Parathyroid adenoma (tissue), 2 donors: ENCODE results near the gene BIRC6.
"Not testable (repeated sequence)": the region's sequence is repeated elsewhere in the genome, so short reads cannot be mapped to it uniquely, and the experiment has no call there.

Source experiments
- H2AFZ ChIP-seq: fragments of 300-600 bp; sonication (generic); one replicate; pipeline ENCODE4 v1.7.0; 2017; ENCODE audit warnings: antibody characterized with exemption, mild to moderate bottlenecking
- H3K27ac ChIP-seq: fragments of 300-600 bp; sonication (generic); one replicate; pipeline ENCODE4 v1.7.0; 2017
- H3K27me3 ChIP-seq: fragments of 300-600 bp; sonication (generic); one replicate; pipeline ENCODE4 v1.7.0; 2017; ENCODE audit warnings: low read length; ENCODE audit not compliant: control insufficient read depth, insufficient read depth
- H3K36me3 ChIP-seq: fragments of 300-600 bp; sonication (generic); one replicate; pipeline ENCODE4 v1.7.0; 2017; ENCODE audit warnings: low read length; ENCODE audit not compliant: control insufficient read depth, insufficient read depth
- H3K4me1 ChIP-seq: fragments of 300-600 bp; sonication (generic); one replicate; pipeline ENCODE4 v1.7.0; 2017; ENCODE audit warnings: control low read depth
- H3K4me2 ChIP-seq: fragments of 300-600 bp; sonication (generic); one replicate; pipeline ENCODE4 v1.7.0; 2017; ENCODE audit warnings: low read length
- H3K4me3 ChIP-seq: fragments of 300-600 bp; sonication (generic); one replicate; pipeline ENCODE4 v1.7.0; 2017; ENCODE audit warnings: low read depth, low read length
- H3K79me2 ChIP-seq: fragments of 300-600 bp; sonication (generic); one replicate; pipeline ENCODE4 v1.7.0; 2017; ENCODE audit warnings: control low read depth
- H3K9ac ChIP-seq: fragments of 300-600 bp; sonication (generic); one replicate; pipeline ENCODE4 v1.7.0; 2017; ENCODE audit warnings: mild to moderate bottlenecking
- H3K9me3 ChIP-seq: fragments of 300-600 bp; sonication (generic); one replicate; pipeline ENCODE4 v1.7.0; 2017; ENCODE audit warnings: low read length; ENCODE audit not compliant: control insufficient read depth
- CTCF ChIP-seq: fragments of 300-600 bp; sonication (generic); IDR thresholded peaks from one replicate; pipeline ENCODE4 v1.7.0; 2017; ENCODE audit warnings: antibody characterized with exemption, mild to moderate bottlenecking
- donor health status: primary hyperparathyroidism.

The BIRC6 gene

GRCh38 chr2:32358111-32358482 lies 1.3 kb downstream of the BIRC6 start:
- Histone ChIP-seq H3K27ac (peak overlapping the region; percentile 47), H3K4me3 (peak overlapping the region; percentile 50), H3K79me2 (peaks cover 40% of the 10 kb centered on the region), H3K36me3 (no peaks in the 10 kb centered on the region), H2AFZ (peak overlapping the region; percentile 41), H3K4me2 (peak overlapping the region; percentile 70), H3K4me1 (peaks cover 11% of the 10 kb centered on the region), H3K27me3 (no peaks in the 10 kb centered on the region), H3K9ac (no peak overlapping the region), H3K9me3 (no peaks in the 10 kb centered on the region)
- no peak for TF ChIP-seq CTCF

- no peaks in the 10 kb centered on the region for H3K9me3 ChIP-seq
- TF ChIP-seq CTCF = no peak
- no peak overlapping the region for H3K9ac ChIP-seq
- no peaks in the 10 kb centered on the region for H3K27me3 ChIP-seq
- H3K4me1 ChIP-seq = peaks cover 11% of the 10 kb centered on the region
- no peak overlapping the region for H2AFZ ChIP-seq
- H3K79me2 ChIP-seq = peaks cover 63% of the 10 kb centered on the region
- no peak overlapping the region for H3K4me2 ChIP-seq
- H3K4me3 ChIP-seq = no peak overlapping the region
- H3K27ac ChIP-seq = no peak overlapping the region
- H3K36me3 ChIP-seq = no peaks in the 10 kb centered on the region
These were observed 3.6 kb downstream of the BIRC6 start for GRCh38 chr2:32360416-32360815.

- H2AFZ ChIP-seq, H3K4me3 ChIP-seq, H3K27ac ChIP-seq, H3K9me3 ChIP-seq, H3K4me2 ChIP-seq, H3K36me3 ChIP-seq, H3K27me3 ChIP-seq, H3K9ac ChIP-seq: not testable (repeated sequence)
- H3K4me1 ChIP-seq = peaks cover 11% of the 10 kb centered on the region
- peaks cover 83% of the 10 kb centered on the region for H3K79me2 ChIP-seq
These were observed 6.2 kb downstream of the BIRC6 start for GRCh38 chr2:32362997-32363396.

GRCh38 chr2:32363597-32363996 lies 6.8 kb downstream of the BIRC6 start:
- Histone ChIP-seq H3K27ac (no peak overlapping the region), H3K36me3 (no peaks in the 10 kb centered on the region), H3K4me3 (no peak overlapping the region), H3K9me3 (no peaks in the 10 kb centered on the region), H3K79me2 (peaks cover 81% of the 10 kb centered on the region), H3K27me3 (no peaks in the 10 kb centered on the region), H3K9ac (no peak overlapping the region), H3K4me1 (peaks cover 7% of the 10 kb centered on the region), H2AFZ (no peak overlapping the region), H3K4me2 (no peak overlapping the region)
- TF ChIP-seq CTCF = no peak

- not testable (repeated sequence) for H3K4me1 ChIP-seq, H3K36me3 ChIP-seq, H3K27me3 ChIP-seq, H3K4me3 ChIP-seq, H3K27ac ChIP-seq, H3K9ac ChIP-seq, H2AFZ ChIP-seq, H3K9me3 ChIP-seq, H3K4me2 ChIP-seq
- H3K79me2 ChIP-seq = peaks cover 81% of the 10 kb centered on the region
These were observed 7.5 kb downstream of the BIRC6 start for GRCh38 chr2:32364290-32364689.

GRCh38 chr2:32365679-32366078 lies 8.9 kb downstream of the BIRC6 start:
- H3K4me1 ChIP-seq, H3K36me3 ChIP-seq, H3K27ac ChIP-seq: not testable (repeated sequence)

More at GRCh38 chr2:32365679-32366078, 8.9 kb downstream of the BIRC6 start:
- not testable (repeated sequence) for H3K4me2 ChIP-seq, H3K9me3 ChIP-seq, H3K9ac ChIP-seq, H2AFZ ChIP-seq, H3K27me3 ChIP-seq, H3K4me3 ChIP-seq
- peaks cover 84% of the 10 kb centered on the region for H3K79me2 ChIP-seq
